Liver (tissue), 3 donors: Measurements from ENCODE around the gene ARID3A.

ENCODE experiments used
- ATF3 ChIP-seq: IDR thresholded peaks from 2 replicates; pipeline ENCODE4 v1.6.1; 2016; ENCODE audit warnings: antibody characterized with exemption
- CTCF ChIP-seq: fragments of 150-350 bp; IDR thresholded peaks from 2 replicates; pipeline ENCODE4 v1.5.1; 2017; ENCODE audit warnings: improper control_type of control experiment, low read depth, low read length; ENCODE audit not compliant: missing input control
- EGR1 ChIP-seq, 2 donors: IDR thresholded peaks; 2 replicates each; pipeline ENCODE4 v1.6.1; 2016 to 2018; ENCODE audit warnings: antibody characterized with exemption in 2 of 2, low read depth in 2 of 2
- GABPA ChIP-seq, 2 donors: IDR thresholded peaks in 1 of 2; conservative IDR thresholded peaks in 1 of 2; 2 replicates each; pipeline ENCODE4 v1.6.1; 2016; ENCODE audit warnings: antibody characterized with exemption in 2 of 2, mild to moderate bottlenecking in 1 of 2, moderate library complexity in 1 of 2
- MAX ChIP-seq: IDR thresholded peaks from 2 replicates; pipeline ENCODE4 v1.6.1; 2016; ENCODE audit warnings: antibody characterized with exemption
- RAD21 ChIP-seq, 2 donors: IDR thresholded peaks; 2 replicates each; pipeline ENCODE4 v1.6.1; 2016; ENCODE audit warnings: antibody characterized with exemption in 2 of 2, mild to moderate bottlenecking in 2 of 2
- SP1 ChIP-seq: IDR thresholded peaks from 2 replicates; pipeline ENCODE4 v1.6.1; 2018; ENCODE audit warnings: antibody characterized with exemption, mild to moderate bottlenecking
- TAF1 ChIP-seq: conservative IDR thresholded peaks from 2 replicates; pipeline ENCODE4 v1.6.1; 2016; ENCODE audit warnings: antibody characterized with exemption, mild to moderate bottlenecking
- YY1 ChIP-seq: IDR thresholded peaks from 2 replicates; pipeline ENCODE4 v1.6.1; 2016; ENCODE audit warnings: antibody characterized with exemption, mild to moderate bottlenecking
- donor health status: healthy.
- donor health status: healthy.

GRCh38 chr19:1017906-1018305 is 92.1 kb downstream of the ARID3A start:
- TF ChIP-seq RAD21 (IDR thresholded peaks at IDR 0.05) (no peak), MAX (no peak), GABPA (IDR thresholded peaks at IDR 0.05 in 1 of 2, conservative IDR thresholded peaks at IDR 0.05 in 1 of 2) (no peak), SP1 (no peak), CTCF (no peak), ATF3 (no peak), EGR1 (IDR thresholded peaks at IDR 0.05; ENCODE audit: low read depth in 2 of 2) (no peak), TAF1 (no peak), YY1 (no peak)
